HG02840 (cell line): Measurements from ENCODE around the gene ATOH8.

ENCODE experiments used
- ATAC-seq: cut with Tn5 transposase; IDR thresholded peaks from one replicate; pipeline ENCODE4 v1.9.1; 2021; ENCODE audit warnings: mild to moderate bottlenecking, moderate library complexity, moderate number of reproducible peaks; ENCODE audit not compliant: unreplicated experiment, low FRiP score

Gene ATOH8

GRCh38 chr2:85780316-85781012 is 26.7 kb downstream of the ATOH8 start:
- no peak for ATAC-seq

- no peak for ATAC-seq
These were observed 27.2 kb downstream of the ATOH8 start for GRCh38 chr2:85781013-85781332.

- no peak for ATAC-seq
These were observed 30.0 kb downstream of the ATOH8 start for GRCh38 chr2:85783796-85784195.

- no peak for ATAC-seq
These were observed 30.7 kb downstream of the ATOH8 start for GRCh38 chr2:85784474-85784986.

- ATAC-seq, result no peak
These were observed 31.4 kb downstream of the ATOH8 start for GRCh38 chr2:85785027-85785822.

GRCh38 chr2:85785871-85786270 is 32.1 kb downstream of the ATOH8 start:
- ATAC-seq, result no peak

GRCh38 chr2:85786444-85786843 is 32.7 kb downstream of the ATOH8 start:
- ATAC-seq, result no peak

GRCh38 chr2:85786865-85787264 is 33.1 kb downstream of the ATOH8 start:
- no peak for ATAC-seq

- no peak for ATAC-seq
These were observed 33.6 kb downstream of the ATOH8 start for GRCh38 chr2:85787282-85787980.

- ATAC-seq, result no peak
These were observed 34.2 kb downstream of the ATOH8 start for GRCh38 chr2:85787981-85788340.

- ATAC-seq, result no peak
These were observed 34.8 kb downstream of the ATOH8 start for GRCh38 chr2:85788603-85789002.

GRCh38 chr2:85789271-85789670 is 35.5 kb downstream of the ATOH8 start:
- ATAC-seq, result no peak

GRCh38 chr2:85790032-85790431 is 36.2 kb downstream of the ATOH8 start:
- ATAC-seq, result no peak

GRCh38 chr2:85790499-85791188 is 36.9 kb downstream of the ATOH8 start:
- ATAC-seq, result no peak

GRCh38 chr2:85791704-85792565 is 38.1 kb downstream of the ATOH8 start:
- no peak for ATAC-seq

GRCh38 chr2:85792783-85793441 is 39.1 kb downstream of the ATOH8 start:
- ATAC-seq, result no peak

- ATAC-seq, result no peak
These were observed 39.8 kb downstream of the ATOH8 start for GRCh38 chr2:85793584-85793983.

- no peak for ATAC-seq
These were observed 40.2 kb downstream of the ATOH8 start for GRCh38 chr2:85794038-85794441.

GRCh38 chr2:85794491-85795121 is 40.8 kb downstream of the ATOH8 start:
- no peak for ATAC-seq
